ENCODE results near the gene SPTAN1. TPM values are rescaled to one million over a fixed set of nuclear protein-coding genes. Genes with fewer than 3 reads are reported as not detected.

The SPTAN1 gene
- total and polyA plus RNA-seq, 2 experiments from 2014 or later: 108 to 195 TPM

- peaks cover 89% of the 10 kb centered on the region for H3K36me3 Mint-ChIP-seq (ENCODE audit: low read depth)
- Histone ChIP-seq H4K20me1 (replicated peaks; ENCODE audit: insufficient read depth) (peaks cover 8% of the 10 kb centered on the region), H3F3A (replicated peaks; ENCODE audit: low read depth) (peaks cover 4% of the 10 kb centered on the region; the same call in 1 of the 2 replicates), H2AFZ (no peak overlapping the region), H3K79me2 (replicated peaks; ENCODE audit: insufficient read depth) (no peaks in the 10 kb centered on the region), H3K27me3 (ENCODE audit: insufficient read depth) (no peaks in the 10 kb centered on the region), H3K4me3 (no peak overlapping the region), H3K27ac (ENCODE audit: low read depth) (no peak overlapping the region), H3K4me2 (no peak overlapping the region), H3K4me1 (ENCODE audit: insufficient read depth) (no peaks in the 10 kb centered on the region), H3K36me3 (ENCODE audit: insufficient read depth) (peaks cover 75% of the 10 kb centered on the region), H3K9me2 (ENCODE audit: insufficient read depth) (no peaks in the 10 kb centered on the region)
- H3K4me1 Mint-ChIP-seq: no peaks in the 10 kb centered on the region
- no peaks in the 10 kb centered on the region for H3K9me3 Mint-ChIP-seq
- H3K27ac Mint-ChIP-seq: no peak overlapping the region
- DNase-seq (ENCODE audit: low spot score): no peak
- TF ChIP-seq, protein P1, sequence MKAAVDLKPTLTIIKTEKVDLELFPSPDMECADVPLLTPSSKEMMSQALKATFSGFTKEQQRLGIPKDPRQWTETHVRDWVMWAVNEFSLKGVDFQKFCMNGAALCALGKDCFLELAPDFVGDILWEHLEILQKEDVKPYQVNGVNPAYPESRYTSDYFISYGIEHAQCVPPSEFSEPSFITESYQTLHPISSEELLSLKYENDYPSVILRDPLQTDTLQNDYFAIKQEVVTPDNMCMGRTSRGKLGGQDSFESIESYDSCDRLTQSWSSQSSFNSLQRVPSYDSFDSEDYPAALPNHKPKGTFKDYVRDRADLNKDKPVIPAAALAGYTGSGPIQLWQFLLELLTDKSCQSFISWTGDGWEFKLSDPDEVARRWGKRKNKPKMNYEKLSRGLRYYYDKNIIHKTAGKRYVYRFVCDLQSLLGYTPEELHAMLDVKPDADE (IDR thresholded peaks at IDR 0.05): no peak
- no peak for TF ChIP-seq JUNB (IDR thresholded peaks at IDR 0.05; ENCODE audit: unreplicated experiment)
- TF ChIP-seq, protein P2, sequence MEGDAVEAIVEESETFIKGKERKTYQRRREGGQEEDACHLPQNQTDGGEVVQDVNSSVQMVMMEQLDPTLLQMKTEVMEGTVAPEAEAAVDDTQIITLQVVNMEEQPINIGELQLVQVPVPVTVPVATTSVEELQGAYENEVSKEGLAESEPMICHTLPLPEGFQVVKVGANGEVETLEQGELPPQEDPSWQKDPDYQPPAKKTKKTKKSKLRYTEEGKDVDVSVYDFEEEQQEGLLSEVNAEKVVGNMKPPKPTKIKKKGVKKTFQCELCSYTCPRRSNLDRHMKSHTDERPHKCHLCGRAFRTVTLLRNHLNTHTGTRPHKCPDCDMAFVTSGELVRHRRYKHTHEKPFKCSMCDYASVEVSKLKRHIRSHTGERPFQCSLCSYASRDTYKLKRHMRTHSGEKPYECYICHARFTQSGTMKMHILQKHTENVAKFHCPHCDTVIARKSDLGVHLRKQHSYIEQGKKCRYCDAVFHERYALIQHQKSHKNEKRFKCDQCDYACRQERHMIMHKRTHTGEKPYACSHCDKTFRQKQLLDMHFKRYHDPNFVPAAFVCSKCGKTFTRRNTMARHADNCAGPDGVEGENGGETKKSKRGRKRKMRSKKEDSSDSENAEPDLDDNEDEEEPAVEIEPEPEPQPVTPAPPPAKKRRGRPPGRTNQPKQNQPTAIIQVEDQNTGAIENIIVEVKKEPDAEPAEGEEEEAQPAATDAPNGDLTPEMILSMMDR (conservative IDR thresholded peaks at IDR 0.05; ENCODE audit: low read depth in 2 of 2): no peak
- TF ChIP-seq NANOG (IDR thresholded peaks at IDR 0.05; ENCODE audit: borderline replicate concordance): no peak
- TF ChIP-seq, protein P3, sequence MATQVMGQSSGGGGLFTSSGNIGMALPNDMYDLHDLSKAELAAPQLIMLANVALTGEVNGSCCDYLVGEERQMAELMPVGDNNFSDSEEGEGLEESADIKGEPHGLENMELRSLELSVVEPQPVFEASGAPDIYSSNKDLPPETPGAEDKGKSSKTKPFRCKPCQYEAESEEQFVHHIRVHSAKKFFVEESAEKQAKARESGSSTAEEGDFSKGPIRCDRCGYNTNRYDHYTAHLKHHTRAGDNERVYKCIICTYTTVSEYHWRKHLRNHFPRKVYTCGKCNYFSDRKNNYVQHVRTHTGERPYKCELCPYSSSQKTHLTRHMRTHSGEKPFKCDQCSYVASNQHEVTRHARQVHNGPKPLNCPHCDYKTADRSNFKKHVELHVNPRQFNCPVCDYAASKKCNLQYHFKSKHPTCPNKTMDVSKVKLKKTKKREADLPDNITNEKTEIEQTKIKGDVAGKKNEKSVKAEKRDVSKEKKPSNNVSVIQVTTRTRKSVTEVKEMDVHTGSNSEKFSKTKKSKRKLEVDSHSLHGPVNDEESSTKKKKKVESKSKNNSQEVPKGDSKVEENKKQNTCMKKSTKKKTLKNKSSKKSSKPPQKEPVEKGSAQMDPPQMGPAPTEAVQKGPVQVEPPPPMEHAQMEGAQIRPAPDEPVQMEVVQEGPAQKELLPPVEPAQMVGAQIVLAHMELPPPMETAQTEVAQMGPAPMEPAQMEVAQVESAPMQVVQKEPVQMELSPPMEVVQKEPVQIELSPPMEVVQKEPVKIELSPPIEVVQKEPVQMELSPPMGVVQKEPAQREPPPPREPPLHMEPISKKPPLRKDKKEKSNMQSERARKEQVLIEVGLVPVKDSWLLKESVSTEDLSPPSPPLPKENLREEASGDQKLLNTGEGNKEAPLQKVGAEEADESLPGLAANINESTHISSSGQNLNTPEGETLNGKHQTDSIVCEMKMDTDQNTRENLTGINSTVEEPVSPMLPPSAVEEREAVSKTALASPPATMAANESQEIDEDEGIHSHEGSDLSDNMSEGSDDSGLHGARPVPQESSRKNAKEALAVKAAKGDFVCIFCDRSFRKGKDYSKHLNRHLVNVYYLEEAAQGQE (IDR thresholded peaks at IDR 0.05; ENCODE audit: unreplicated experiment): no peak
- H3K4me3 Mint-ChIP-seq: no peak overlapping the region
- no peak for ATAC-seq
- peaks cover 2% of the 10 kb centered on the region for H3K27me3 Mint-ChIP-seq (ENCODE audit: insufficient read depth, low read depth, poor library complexity)
These were observed 35.1 kb downstream of the SPTAN1 start for GRCh38 chr9:128587453-128587852.

GRCh38 chr9:128588581-128589233 lies 36.3 kb downstream of the SPTAN1 start:
- Mint-ChIP-seq H3K9me3 (no peaks in the 10 kb centered on the region), H3K36me3 (ENCODE audit: low read depth) (peaks cover 89% of the 10 kb centered on the region), H3K27me3 (ENCODE audit: insufficient read depth, low read depth, poor library complexity) (peaks cover 2% of the 10 kb centered on the region), H3K4me1 (no peaks in the 10 kb centered on the region), H3K4me3 (no peak overlapping the region), H3K27ac (no peak overlapping the region)
- H3K9me2 ChIP-seq (ENCODE audit: insufficient read depth): no peaks in the 10 kb centered on the region
- H2AFZ ChIP-seq: no peak overlapping the region
- TF ChIP-seq ZNF331 (CRISPR knock-in tag; IDR thresholded peaks at IDR 0.05; ENCODE audit: low read depth) (no peak), EZH2 (IDR thresholded peaks at IDR 0.05; ENCODE audit: low read depth, unreplicated experiment) (no peak), JUNB (IDR thresholded peaks at IDR 0.05; ENCODE audit: unreplicated experiment) (no peak)
- TF ChIP-seq, protein P3 (IDR thresholded peaks at IDR 0.05; ENCODE audit: unreplicated experiment): no peak
- 0 out of 2 replicates have a peak, but pooled peaks cover under 1% of the 10 kb centered on the region for H3F3A ChIP-seq (replicated peaks; ENCODE audit: low read depth)
- no peaks in the 10 kb centered on the region for H3K4me1 ChIP-seq (ENCODE audit: insufficient read depth)
- H4K20me1 ChIP-seq (replicated peaks; ENCODE audit: insufficient read depth): peaks cover 1% of the 10 kb centered on the region
- ATAC-seq (no peak), DNase-seq (ENCODE audit: low spot score) (no peak)
- no peak overlapping the region for H3K4me3 ChIP-seq
- no peaks in the 10 kb centered on the region for H3K27me3 ChIP-seq (ENCODE audit: insufficient read depth)
- H3K36me3 ChIP-seq (ENCODE audit: insufficient read depth): peaks cover 75% of the 10 kb centered on the region
- no peak overlapping the region for H3K4me2 ChIP-seq
- no peaks in the 10 kb centered on the region for H3K79me2 ChIP-seq (replicated peaks; ENCODE audit: insufficient read depth)
- H3K27ac ChIP-seq (ENCODE audit: low read depth): no peak overlapping the region
